B cell (primary cell): ENCODE measurements around the gene DUSP7. TPM values are rescaled to one million over a fixed set of nuclear protein-coding genes. Genes with fewer than 3 reads are reported as not detected.

ENCODE experiments used
- ATAC-seq: fragments of 200-7000 bp; cut with Tn5 transposase; one replicate; pipeline ENCODE4 v1.10.0; 2021; ENCODE audit warnings: low read depth, mild to moderate bottlenecking, moderate number of reproducible peaks, moderate library complexity
- CTCF ChIA-PET: fragments of 350-600 bp; sonication (Branson Sonifier 250); formaldehyde crosslinking; loops from one replicate; lab custom pipeline; 2021; ENCODE audit warnings: antibody characterized with exemption, inconsistent platforms; lab: Charles Lee
- POLR2A ChIA-PET: fragments of 350-600 bp; sonication (Branson Sonifier 250); formaldehyde crosslinking; loops from one replicate; lab custom pipeline; 2021; ENCODE audit warnings: antibody characterized with exemption; lab: Charles Lee
- DNase-seq: peaks from one replicate; pipeline ENCODE4 v3.0.0; 2013
- H2AFZ ChIP-seq: 2 replicates; pipeline ENCODE4 v1.6.1; 2012; ENCODE audit warnings: mild to moderate bottlenecking, low read depth, low read length; ENCODE audit not compliant: insufficient read depth, poor library complexity, severe bottlenecking
- H3K27ac ChIP-seq, 2 donors: 1 replicate in 1 of 2; 2 replicates in 1 of 2; pipeline ENCODE4 v1.5.1; 2012 to 2013; ENCODE audit warnings: low read length in 2 of 2, mild to moderate bottlenecking in 2 of 2, moderate library complexity in 1 of 2
- H3K27me3 ChIP-seq, 4 experiments: fragments of 200-600 bp in 1 of 4; sonication (generic) in 1 of 4; replicated peaks in 1 of 4; 1 replicate in 2 of 4; 2 replicates in 2 of 4; pipeline versions ENCODE4 v1.6.1 to v1.7.0; 2013 to 2016; ENCODE audit warnings: low read length in 3 of 4, mild to moderate bottlenecking in 2 of 4, mixed read lengths in 1 of 4, moderate library complexity in 1 of 4; ENCODE audit not compliant: insufficient read depth in 4 of 4, control insufficient read depth in 3 of 4; ENCODE audit errors: control extremely low read depth in 1 of 4
- H3K36me3 ChIP-seq, 2 experiments: replicated peaks in 1 of 2; 1 replicate in 1 of 2; 2 replicates in 1 of 2; pipeline versions ENCODE4 v1.6.1 to v1.7.1; 2013; ENCODE audit warnings: low read length in 1 of 2; ENCODE audit not compliant: insufficient read depth in 2 of 2, control insufficient read depth in 1 of 2; ENCODE audit errors: control extremely low read depth in 1 of 2, extremely low read depth in 1 of 2
- H3K4me1 ChIP-seq, 2 donors: fragments of 200-600 bp in 1 of 2; sonication (generic) in 1 of 2; 1 replicate in 1 of 2; 2 replicates in 1 of 2; pipeline versions ENCODE4 v1.5.1 to v1.6.1; 2013 to 2017; ENCODE audit warnings: low read length in 2 of 2; ENCODE audit not compliant: control insufficient read depth in 2 of 2, insufficient read depth in 2 of 2
- H3K4me2 ChIP-seq: replicated peaks from 2 replicates; pipeline ENCODE3; 2012; ENCODE audit warnings: mild to moderate bottlenecking, low read depth, low read length; ENCODE audit not compliant: poor library complexity, severe bottlenecking
- H3K4me3 ChIP-seq, 5 experiments: fragments of 200-600 bp in 1 of 5; sonication (generic) in 1 of 5; 1 replicate in 3 of 5; 2 replicates in 2 of 5; pipeline versions ENCODE4 v1.5.1 to v1.7.0; 2011 to 2016; ENCODE audit warnings: low read length in 4 of 5, mild to moderate bottlenecking in 4 of 5, low read depth in 2 of 5, control low read depth in 1 of 5, moderate library complexity in 1 of 5; ENCODE audit not compliant: insufficient read depth in 1 of 5; ENCODE audit errors: control extremely low read depth in 1 of 5, extremely low read depth in 1 of 5
- H3K79me2 ChIP-seq: fragments of 200-600 bp; sonication (generic); one replicate; pipeline ENCODE4 v1.6.0; 2016; ENCODE audit warnings: low read length; ENCODE audit not compliant: control insufficient read depth, insufficient read depth
- H3K9ac ChIP-seq: fragments of 200-600 bp; sonication (generic); 2 replicates; pipeline ENCODE4 v1.6.1; 2017; ENCODE audit warnings: mild to moderate bottlenecking, low read length, moderate library complexity
- H3K9me3 ChIP-seq, 3 donors: one replicate each; pipeline versions ENCODE4 v1.6.1 to v1.7.1; 2013; ENCODE audit warnings: low read length in 2 of 3; ENCODE audit not compliant: control insufficient read depth in 2 of 3, insufficient read depth in 1 of 3; ENCODE audit errors: control extremely low read depth in 1 of 3
- H4K20me1 ChIP-seq: 2 replicates; pipeline ENCODE4 v1.6.0; 2012; ENCODE audit warnings: mild to moderate bottlenecking, low read length; ENCODE audit not compliant: insufficient read depth, control insufficient read depth, poor library complexity, severe bottlenecking
- H3K27ac Mint-ChIP-seq: one replicate; pipeline ENCODE4 v1.8.0; 2021; ENCODE audit warnings: mixed read lengths
- H3K27me3 Mint-ChIP-seq: one replicate; pipeline ENCODE4 v1.8.0; 2021; ENCODE audit warnings: mixed read lengths
- H3K4me1 Mint-ChIP-seq: one replicate; pipeline ENCODE4 v1.8.0; 2021; ENCODE audit warnings: mixed read lengths
- H3K4me3 Mint-ChIP-seq: one replicate; pipeline ENCODE4 v1.8.0; 2021; ENCODE audit warnings: mixed read lengths
- H3K9me3 Mint-ChIP-seq: one replicate; pipeline ENCODE4 v1.8.0; 2022; ENCODE audit warnings: mixed read lengths; ENCODE audit not compliant: insufficient read depth
- EZH2 ChIP-seq: IDR thresholded peaks from 2 replicates; pipeline ENCODE4 v1.6.1; 2012; ENCODE audit warnings: borderline replicate concordance, low read depth, mild to moderate bottlenecking, moderate library complexity, low read length; ENCODE audit not compliant: insufficient read depth, poor library complexity, severe bottlenecking
- WGBS: methylation state at CpG from one replicate; pipeline ENCODE4 v1.1.5; 2013; ENCODE audit warnings: missing lambda C conversion rate; ENCODE audit not compliant: insufficient coverage; 5-methylcytosine and 5-hydroxymethylcytosine counted together
- intact Hi-C: fragments of 100-400 bp; cut with micrococcal nuclease; formaldehyde crosslinking; loops from one replicate; pipeline ENCODE4 v1.10.0; 2022
- polyA plus RNA-seq: library from polyadenylated mRNA; depleted of rRNA; stranded (reverse); fragments of >200 nt; gene quantifications from 2 replicates; pipeline ENCODE4 v1.2.3, GENCODE V29; 2012
- total RNA-seq, 2 donors: library from RNA; stranded (reverse); fragments of 120-200 nt in 1 of 2; gene quantifications; 1 replicate in 1 of 2; 2 replicates in 1 of 2; pipeline versions ENCODE4 v1.2.3 to v1.2.4, GENCODE V29; 2013 to 2022
- TF ChIP-seq, protein P1 (sequence below): fragments of 200-600 bp; IDR thresholded peaks from one replicate; pipeline ENCODE4 v1.8.0; 2022; ENCODE audit warnings: antibody characterized with exemption, mild to moderate bottlenecking

DUSP7 gene
- total and polyA plus RNA-seq, 2 donors (not counting 1 experiment from before 2014, with no cell fraction given): 5.1 to 6.9 TPM

- no peaks in the 10 kb centered on the region for H3K9me3 Mint-ChIP-seq
- CTCF ChIA-PET: interaction anchor here (1.2 to 2.2 kb wide), 2 partner anchors 11 to 66 kb away, joined by 4 to 6 read pairs; partner anchors contain the start of gene DUSP7
- no peak for ATAC-seq
- H4K20me1 ChIP-seq: no peaks in the 10 kb centered on the region
- peaks cover 14% of the 10 kb centered on the region for H3K4me1 Mint-ChIP-seq
- H3K79me2 ChIP-seq: no peaks in the 10 kb centered on the region
- H3K4me1 ChIP-seq: peaks cover 6 to 9% of the 10 kb centered on the region in 2 donors
- H3K27me3 Mint-ChIP-seq: no peaks in the 10 kb centered on the region
- TF ChIP-seq, protein P1, sequence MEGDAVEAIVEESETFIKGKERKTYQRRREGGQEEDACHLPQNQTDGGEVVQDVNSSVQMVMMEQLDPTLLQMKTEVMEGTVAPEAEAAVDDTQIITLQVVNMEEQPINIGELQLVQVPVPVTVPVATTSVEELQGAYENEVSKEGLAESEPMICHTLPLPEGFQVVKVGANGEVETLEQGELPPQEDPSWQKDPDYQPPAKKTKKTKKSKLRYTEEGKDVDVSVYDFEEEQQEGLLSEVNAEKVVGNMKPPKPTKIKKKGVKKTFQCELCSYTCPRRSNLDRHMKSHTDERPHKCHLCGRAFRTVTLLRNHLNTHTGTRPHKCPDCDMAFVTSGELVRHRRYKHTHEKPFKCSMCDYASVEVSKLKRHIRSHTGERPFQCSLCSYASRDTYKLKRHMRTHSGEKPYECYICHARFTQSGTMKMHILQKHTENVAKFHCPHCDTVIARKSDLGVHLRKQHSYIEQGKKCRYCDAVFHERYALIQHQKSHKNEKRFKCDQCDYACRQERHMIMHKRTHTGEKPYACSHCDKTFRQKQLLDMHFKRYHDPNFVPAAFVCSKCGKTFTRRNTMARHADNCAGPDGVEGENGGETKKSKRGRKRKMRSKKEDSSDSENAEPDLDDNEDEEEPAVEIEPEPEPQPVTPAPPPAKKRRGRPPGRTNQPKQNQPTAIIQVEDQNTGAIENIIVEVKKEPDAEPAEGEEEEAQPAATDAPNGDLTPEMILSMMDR: no peak
- no peak for TF ChIP-seq EZH2
- H3K4me3 Mint-ChIP-seq: no peak overlapping the region
- H3K9me3 ChIP-seq: no peaks in the 10 kb centered on the region
- no peak overlapping the region for H3K27ac Mint-ChIP-seq
- no peak overlapping the region for H3K4me3 ChIP-seq
- POLR2A ChIA-PET: no interaction called here
- intact Hi-C loops: no loop called here
- no peak overlapping the region for H3K9ac ChIP-seq
- H3K27ac ChIP-seq: no peak overlapping the region
- no peaks in the 10 kb centered on the region for H3K27me3 ChIP-seq
- H3K4me2 ChIP-seq: no peak overlapping the region
- DNase-seq: no peak
- H3K36me3 ChIP-seq: no peaks in the 10 kb centered on the region
- H2AFZ ChIP-seq: no peak overlapping the region
- WGBS: 94% methylated on average over 7 of the region's 8 CpGs
Measured at GRCh38 chr3:52067046-52067445, 10.7 kb upstream of the DUSP7 start.

DNA sequence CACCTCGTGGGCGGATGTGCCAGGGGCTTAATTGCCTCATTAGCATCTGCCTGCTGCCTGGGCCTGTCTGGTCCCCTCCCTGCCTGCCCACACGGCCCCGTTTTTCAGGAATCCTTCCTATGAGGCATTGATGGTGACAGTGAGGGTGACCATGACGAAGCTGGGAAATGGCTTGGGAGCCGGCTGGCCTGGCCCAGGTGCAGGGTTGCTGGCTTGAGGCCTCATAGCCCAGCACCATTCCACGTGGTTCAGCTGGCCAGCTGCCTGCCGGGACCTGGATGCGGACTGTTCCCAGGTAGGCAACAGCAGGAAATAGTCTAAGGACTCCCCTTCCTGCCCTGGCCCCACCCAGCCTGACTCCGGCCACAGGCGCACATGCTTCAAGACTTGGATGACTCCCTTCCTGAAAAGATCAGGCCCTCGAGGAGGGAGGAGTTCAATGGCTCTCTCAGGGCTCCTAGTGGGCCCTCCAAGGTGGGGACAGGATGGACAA lies 8.9 kb upstream of the DUSP7 start:
- H2AFZ ChIP-seq: no peak overlapping the region
- H3K9me3 ChIP-seq: no peaks in the 10 kb centered on the region
- no peak for ATAC-seq
- no peaks in the 10 kb centered on the region for H3K27me3 ChIP-seq
- no peak overlapping the region for H3K9ac ChIP-seq
- no peaks in the 10 kb centered on the region for H3K36me3 ChIP-seq
- no peaks in the 10 kb centered on the region for H3K79me2 ChIP-seq
- DNase-seq: no peak
- CTCF ChIA-PET: interaction anchor here (1.4 to 2.2 kb wide), 2 partner anchors 64 to 82 kb away, joined by 3 to 6 read pairs; no protein-coding TSS in a partner anchor
- H3K4me3 ChIP-seq: no peak overlapping the region
- Mint-ChIP-seq H3K4me3 (no peak overlapping the region), H3K27me3 (no peaks in the 10 kb centered on the region), H3K4me1 (peaks cover 21% of the 10 kb centered on the region), H3K27ac (no peak overlapping the region), H3K9me3 (no peaks in the 10 kb centered on the region)
- intact Hi-C loops: no loop called here
- H3K4me2 ChIP-seq: no peak overlapping the region
- WGBS: 68% methylated on average over 12 of the region's 12 CpGs
- no peaks in the 10 kb centered on the region for H4K20me1 ChIP-seq
- POLR2A ChIA-PET: no interaction called here
- peaks cover 10 to 17% of the 10 kb centered on the region in 2 donors for H3K4me1 ChIP-seq
- no peak for TF ChIP-seq EZH2
- TF ChIP-seq, protein P1: no peak
- no peak overlapping the region for H3K27ac ChIP-seq
